Neural progenitor cell (in vitro differentiated cells): ENCODE data around the gene TMEM94.

Experiments used
- EZH2 ChIP-seq: fragments of 200-600 bp; sonication (generic); IDR thresholded peaks from 2 replicates; pipeline ENCODE4 v1.6.1; 2017; ENCODE audit warnings: antibody characterized with exemption, mild to moderate bottlenecking, moderate library complexity
- EZH2phosphoT487 ChIP-seq: fragments of 200-600 bp; sonication (generic); IDR thresholded peaks from 2 replicates; pipeline ENCODE4 v1.6.1; 2017; ENCODE audit warnings: antibody characterized with exemption
- TF ChIP-seq, protein P1 (sequence below): fragments of 200-600 bp; sonication (generic); IDR thresholded peaks from 2 replicates; pipeline ENCODE4 v1.5.1; 2017; ENCODE audit warnings: antibody characterized with exemption, mild to moderate bottlenecking

DNA sequence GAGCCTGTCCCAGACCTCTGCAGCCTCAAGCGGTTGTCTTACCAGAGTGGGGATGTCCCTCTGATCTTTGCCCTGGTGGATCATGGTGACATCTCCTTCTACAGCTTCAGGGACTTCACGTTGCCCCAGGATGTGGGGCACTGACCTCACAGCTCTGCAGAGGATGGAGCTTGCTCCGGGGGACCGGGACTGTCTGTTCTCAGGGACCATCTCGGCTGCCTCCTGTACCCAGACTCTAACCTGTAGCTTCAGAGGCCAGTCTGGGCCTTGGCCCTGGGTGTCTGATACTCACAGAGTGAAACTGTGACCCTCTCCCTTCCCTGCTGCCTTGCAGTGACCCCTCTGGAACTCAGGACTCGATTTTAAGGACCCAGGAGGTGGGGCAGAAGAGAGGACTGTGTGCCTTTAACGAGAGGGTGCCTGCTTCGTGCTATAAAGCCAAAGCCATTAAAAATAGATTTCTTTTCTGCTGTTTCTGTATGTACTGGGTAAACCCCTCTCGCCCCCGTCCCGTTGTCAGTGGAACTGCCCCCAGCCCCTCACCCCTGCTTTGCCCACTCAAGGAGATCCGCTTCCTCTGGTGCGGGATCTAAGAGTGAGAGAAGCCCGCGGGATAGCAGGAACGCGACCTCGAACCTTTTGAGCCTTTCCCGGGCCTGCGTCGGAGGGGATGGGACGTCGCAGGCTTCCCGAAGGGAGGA lies 68.0 kb downstream of the TMEM94 start:
- TF ChIP-seq EZH2 (no peak), EZH2phosphoT487 (no peak)
- TF ChIP-seq, protein P1, sequence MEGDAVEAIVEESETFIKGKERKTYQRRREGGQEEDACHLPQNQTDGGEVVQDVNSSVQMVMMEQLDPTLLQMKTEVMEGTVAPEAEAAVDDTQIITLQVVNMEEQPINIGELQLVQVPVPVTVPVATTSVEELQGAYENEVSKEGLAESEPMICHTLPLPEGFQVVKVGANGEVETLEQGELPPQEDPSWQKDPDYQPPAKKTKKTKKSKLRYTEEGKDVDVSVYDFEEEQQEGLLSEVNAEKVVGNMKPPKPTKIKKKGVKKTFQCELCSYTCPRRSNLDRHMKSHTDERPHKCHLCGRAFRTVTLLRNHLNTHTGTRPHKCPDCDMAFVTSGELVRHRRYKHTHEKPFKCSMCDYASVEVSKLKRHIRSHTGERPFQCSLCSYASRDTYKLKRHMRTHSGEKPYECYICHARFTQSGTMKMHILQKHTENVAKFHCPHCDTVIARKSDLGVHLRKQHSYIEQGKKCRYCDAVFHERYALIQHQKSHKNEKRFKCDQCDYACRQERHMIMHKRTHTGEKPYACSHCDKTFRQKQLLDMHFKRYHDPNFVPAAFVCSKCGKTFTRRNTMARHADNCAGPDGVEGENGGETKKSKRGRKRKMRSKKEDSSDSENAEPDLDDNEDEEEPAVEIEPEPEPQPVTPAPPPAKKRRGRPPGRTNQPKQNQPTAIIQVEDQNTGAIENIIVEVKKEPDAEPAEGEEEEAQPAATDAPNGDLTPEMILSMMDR, result no peak
